Measurements from ENCODE around the gene DDN.

The DDN gene

GRCh38 chr12:49010092-49010668, 11.0 kb upstream of the DDN start:
- no peak for DNase-seq

GRCh38 chr12:49008943-49009342, 9.8 kb upstream of the DDN start:
- DNase-seq: no peak

GRCh38 chr12:49000346-49000745, 1.2 kb upstream of the DDN start:
- DNase-seq: peak; percentile 13

- DNase-seq: peak; percentile 52
These were observed 450 bp downstream of the DDN start for GRCh38 chr12:48998497-48999353.

- DNase-seq: peak; percentile 45
These were observed 1.3 kb downstream of the DDN start for GRCh38 chr12:48997719-48998496.

- peak; percentile 80 for DNase-seq
These were observed 2.1 kb downstream of the DDN start for GRCh38 chr12:48996794-48997718.

GRCh38 chr12:48995086-48995879, 3.9 kb downstream of the DDN start:
- DNase-seq: peak; percentile 87

GRCh38 chr12:48994224-48995085, 4.7 kb downstream of the DDN start:
- peak; percentile 44 for DNase-seq

- no peak for DNase-seq
These were observed 5.4 kb downstream of the DDN start for GRCh38 chr12:48993787-48994186.

GRCh38 chr12:48991247-48992050, 7.7 kb downstream of the DDN start:
- DNase-seq: no peak

GRCh38 chr12:48990552-48990951, 8.6 kb downstream of the DDN start:
- DNase-seq: no peak

- peak; percentile 53 for DNase-seq
These were observed 11.0 kb downstream of the DDN start for GRCh38 chr12:48988030-48988649.

- DNase-seq: no peak
These were observed 12.4 kb downstream of the DDN start for GRCh38 chr12:48986720-48987291.

GRCh38 chr12:48985901-48986300, 13.3 kb downstream of the DDN start:
- DNase-seq: no peak

GRCh38 chr12:48985475-48985897, 13.7 kb downstream of the DDN start:
- DNase-seq: peak; percentile 55

- peak; percentile 16 for DNase-seq
These were observed 16.6 kb downstream of the DDN start for GRCh38 chr12:48982397-48983080.

GRCh38 chr12:48981757-48982157, 17.4 kb downstream of the DDN start:
- no peak for DNase-seq
